ENCODE measurements around the gene MTMR1. TPM values are rescaled to one million over a fixed set of nuclear protein-coding genes. Genes with fewer than 3 reads are reported as not detected.

Gene MTMR1
- total RNA-seq (2014; rRNA removed; shearing (Covaris generic); ENCODE audit: low replicate concordance) = 23.0 and 33.2 TPM in 2 replicates

DNA sequence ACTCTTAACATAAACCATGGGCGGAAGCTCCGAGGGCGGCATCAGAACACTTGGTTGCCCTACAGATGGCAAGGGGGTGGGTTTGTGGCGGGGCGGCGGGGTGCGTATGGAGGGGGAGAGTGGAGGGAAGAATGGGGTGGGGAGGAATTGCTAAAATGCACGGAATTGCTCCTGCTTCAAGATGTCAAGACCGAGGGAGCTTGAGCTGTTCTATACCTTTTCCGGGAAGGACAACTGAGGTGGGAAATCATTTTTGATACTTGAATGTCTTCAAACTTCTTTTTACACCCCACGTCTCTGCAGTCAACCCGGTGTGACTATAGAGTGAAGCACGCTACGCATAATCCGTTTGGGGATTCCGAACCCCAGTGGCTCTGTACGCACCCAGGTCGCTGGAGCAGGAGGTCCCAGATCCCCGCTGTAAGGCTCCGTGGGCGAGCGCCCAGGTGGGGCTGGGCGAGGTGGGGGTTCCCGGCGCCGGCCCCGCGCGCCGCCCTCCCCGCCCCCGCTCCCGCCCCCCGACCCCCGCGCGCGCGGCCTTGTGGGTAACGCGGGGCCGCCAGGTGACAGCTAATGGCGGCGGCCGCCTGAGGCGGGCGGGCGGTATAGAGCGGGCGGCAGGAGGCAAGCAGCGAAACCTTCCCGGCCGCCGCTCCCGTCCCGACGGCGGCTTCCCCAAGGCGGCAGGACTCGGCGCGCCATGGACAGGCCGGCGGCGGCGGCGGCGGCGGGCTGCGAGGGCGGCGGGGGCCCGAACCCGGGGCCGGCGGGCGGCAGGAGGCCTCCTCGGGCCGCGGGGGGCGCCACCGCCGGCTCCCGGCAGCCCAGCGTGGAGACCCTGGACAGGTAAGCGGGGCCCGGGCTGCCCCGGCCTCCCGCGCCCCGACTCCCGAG, at the start of gene MTMR1:
MTMR1 (plus strand) TSS at position 566 of the 894 bp plus-strand sequence; CDS start at position 701, 135 bp downstream.
- Histone ChIP-seq H3K27me3 (ENCODE audit: low read length) (no peaks in the 10 kb centered on the region), H3K4me3 (ENCODE audit: low read length) (peak within 1 kb of the TSS; percentile 71), H3K4me1 (ENCODE audit: low read length) (peaks cover 42% of the 10 kb centered on the region), H3K36me3 (ENCODE audit: insufficient read depth, low read length) (no peaks in the 10 kb centered on the region), H3K9ac (ENCODE audit: low read length) (peak within 1 kb of the TSS; percentile 79), H2AFZ (ENCODE audit: low read length) (no peak within 1 kb of the TSS), H3K4me2 (ENCODE audit: low read depth, low read length, poor library complexity, severe bottlenecking) (peak within 1 kb of the TSS; percentile 76), H3K79me2 (ENCODE audit: low read length) (peaks cover 42% of the 10 kb centered on the region), H3K9me3 (ENCODE audit: low read length) (no peaks in the 10 kb centered on the region), H3K9me2 (replicated peaks; ENCODE audit: insufficient read depth, low read length) (no peaks in the 10 kb centered on the region), H3K27ac (ENCODE audit: low read length) (peak within 1 kb of the TSS; percentile 94), H4K20me1 (ENCODE audit: insufficient read depth, low read depth, low read length) (peaks cover 6% of the 10 kb centered on the region; the same call in 1 of the 2 replicates)
- DNase-seq = peak; percentile 74

- no peak overlapping the region for H3K27ac ChIP-seq (ENCODE audit: low read length)
- H3K9me3 ChIP-seq (ENCODE audit: low read length) = no peaks in the 10 kb centered on the region
- no peaks in the 10 kb centered on the region for H3K36me3 ChIP-seq (ENCODE audit: insufficient read depth, low read length)
- H3K79me2 ChIP-seq (ENCODE audit: low read length) = no peaks in the 10 kb centered on the region
- no peak overlapping the region for H3K9ac ChIP-seq (ENCODE audit: low read length)
- no peaks in the 10 kb centered on the region for H3K9me2 ChIP-seq (replicated peaks; ENCODE audit: insufficient read depth, low read length)
- H4K20me1 ChIP-seq (ENCODE audit: insufficient read depth, low read depth, low read length) = no peaks in the 10 kb centered on the region
- peaks cover 12% of the 10 kb centered on the region for H3K4me1 ChIP-seq (ENCODE audit: low read length)
- no peak for DNase-seq
- H3K4me3 ChIP-seq (ENCODE audit: low read length) = no peak overlapping the region
- H2AFZ ChIP-seq (ENCODE audit: low read length) = no peak overlapping the region
- H3K4me2 ChIP-seq (ENCODE audit: low read depth, low read length, poor library complexity, severe bottlenecking) = no peak overlapping the region
- H3K27me3 ChIP-seq (ENCODE audit: low read length) = no peaks in the 10 kb centered on the region
Observed at GRCh38 chrX:150643958-150644357, 49.2 kb upstream of the MTMR1 start.

DNA sequence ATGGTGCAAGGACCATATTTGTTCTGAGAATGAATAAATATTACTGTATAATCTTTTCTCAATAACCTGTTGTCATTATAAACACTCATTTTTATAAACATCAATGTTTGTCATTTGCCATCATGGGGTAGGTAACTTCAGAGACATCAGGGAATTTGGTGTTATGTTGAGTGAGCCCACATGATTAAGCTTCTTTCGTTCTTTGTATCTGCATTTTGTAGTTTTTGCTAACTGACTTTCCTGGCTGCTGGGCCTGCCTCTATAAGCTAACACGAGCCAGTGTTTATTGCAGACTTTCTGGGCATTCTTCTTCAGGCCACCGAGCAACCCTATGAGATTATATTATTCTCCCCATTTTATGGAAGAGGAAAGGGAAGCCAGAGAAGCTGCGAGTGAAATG, 48.8 kb upstream of the MTMR1 start:
- H3K9ac ChIP-seq (ENCODE audit: low read length) = no peak overlapping the region
- H3K4me1 ChIP-seq (ENCODE audit: low read length) = peaks cover 12% of the 10 kb centered on the region
- no peaks in the 10 kb centered on the region for H4K20me1 ChIP-seq (ENCODE audit: insufficient read depth, low read depth, low read length)
- no peak overlapping the region for H3K4me3 ChIP-seq (ENCODE audit: low read length)
- DNase-seq = no peak
- no peaks in the 10 kb centered on the region for H3K9me3 ChIP-seq (ENCODE audit: low read length)
- H3K9me2 ChIP-seq (replicated peaks; ENCODE audit: insufficient read depth, low read length) = no peaks in the 10 kb centered on the region
- no peaks in the 10 kb centered on the region for H3K79me2 ChIP-seq (ENCODE audit: low read length)
- no peaks in the 10 kb centered on the region for H3K36me3 ChIP-seq (ENCODE audit: insufficient read depth, low read length)
- H2AFZ ChIP-seq (ENCODE audit: low read length) = no peak overlapping the region
- no peak overlapping the region for H3K4me2 ChIP-seq (ENCODE audit: low read depth, low read length, poor library complexity, severe bottlenecking)
- no peak overlapping the region for H3K27ac ChIP-seq (ENCODE audit: low read length)
- no peaks in the 10 kb centered on the region for H3K27me3 ChIP-seq (ENCODE audit: low read length)

DNA sequence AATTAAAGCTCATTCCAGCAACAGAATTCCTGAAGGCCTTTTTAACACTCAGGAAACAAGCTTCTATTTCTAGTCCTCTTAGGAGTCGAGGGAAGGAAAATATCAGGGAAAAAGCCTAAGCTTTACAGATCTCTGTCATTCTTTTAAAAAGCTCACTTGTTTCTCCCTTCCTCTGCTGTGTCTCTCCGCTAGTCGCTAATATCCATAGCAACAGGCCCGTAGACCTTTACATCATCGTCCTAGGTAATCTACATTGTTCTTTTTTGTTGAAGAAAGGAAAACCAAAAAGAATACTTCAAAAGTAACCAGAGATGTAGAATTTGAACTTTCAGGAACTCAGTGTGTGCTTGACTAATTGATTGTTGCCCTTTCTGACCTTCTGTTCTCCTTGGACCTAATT, 45.9 kb upstream of the MTMR1 start:
- H3K9me2 ChIP-seq (replicated peaks; ENCODE audit: insufficient read depth, low read length) = no peaks in the 10 kb centered on the region
- H3K36me3 ChIP-seq (ENCODE audit: insufficient read depth, low read length) = no peaks in the 10 kb centered on the region
- H3K4me1 ChIP-seq (ENCODE audit: low read length) = 0 out of 2 replicates have a peak, but pooled peaks cover 4% of the 10 kb centered on the region
- no peak overlapping the region for H3K4me2 ChIP-seq (ENCODE audit: low read depth, low read length, poor library complexity, severe bottlenecking)
- no peak overlapping the region for H3K9ac ChIP-seq (ENCODE audit: low read length)
- no peaks in the 10 kb centered on the region for H3K9me3 ChIP-seq (ENCODE audit: low read length)
- H3K4me3 ChIP-seq (ENCODE audit: low read length) = no peak overlapping the region
- H3K27me3 ChIP-seq (ENCODE audit: low read length) = no peaks in the 10 kb centered on the region
- DNase-seq = no peak
- H4K20me1 ChIP-seq (ENCODE audit: insufficient read depth, low read depth, low read length) = no peaks in the 10 kb centered on the region
- no peak overlapping the region for H2AFZ ChIP-seq (ENCODE audit: low read length)
- no peaks in the 10 kb centered on the region for H3K79me2 ChIP-seq (ENCODE audit: low read length)
- H3K27ac ChIP-seq (ENCODE audit: low read length) = no peak overlapping the region

DNA sequence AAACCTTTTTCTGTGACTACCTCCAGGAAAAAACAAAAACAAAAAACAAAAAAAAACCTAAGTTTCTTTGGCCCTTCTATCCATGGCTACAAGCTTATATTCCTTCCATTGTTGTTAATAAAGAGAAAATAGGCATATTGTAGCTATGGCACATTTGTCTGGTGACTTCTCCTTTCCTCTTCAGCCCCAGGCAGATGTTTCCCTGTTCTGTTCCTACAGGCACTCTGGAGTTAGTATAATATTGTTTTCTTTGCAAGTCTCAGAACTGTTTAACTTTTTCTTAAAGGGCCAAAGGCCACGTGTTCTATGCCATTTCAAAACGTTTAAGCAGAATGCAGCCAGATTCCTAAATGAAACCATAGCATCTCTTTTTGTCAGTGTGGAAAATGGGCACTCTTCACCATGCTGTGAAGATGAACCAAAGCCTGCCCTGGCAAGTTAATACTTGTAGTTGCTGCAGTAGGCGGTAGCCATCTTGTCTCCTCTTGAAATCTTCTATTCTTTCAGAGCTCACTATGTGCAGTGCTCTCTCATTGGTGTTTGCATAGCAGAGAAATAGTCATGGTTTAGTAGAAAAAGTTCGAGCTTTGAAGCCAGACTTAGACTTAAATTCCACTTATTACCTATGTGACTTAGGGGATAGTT, 44.8 kb upstream of the MTMR1 start:
- Histone ChIP-seq H4K20me1 (ENCODE audit: insufficient read depth, low read depth, low read length) (no peaks in the 10 kb centered on the region), H3K9me3 (ENCODE audit: low read length) (no peaks in the 10 kb centered on the region), H3K79me2 (ENCODE audit: low read length) (no peaks in the 10 kb centered on the region), H3K27ac (ENCODE audit: low read length) (no peak overlapping the region), H3K4me2 (ENCODE audit: low read depth, low read length, poor library complexity, severe bottlenecking) (no peak overlapping the region), H3K27me3 (ENCODE audit: low read length) (no peaks in the 10 kb centered on the region), H2AFZ (ENCODE audit: low read length) (peak overlapping the region; percentile 37; the same call in 1 of the 2 replicates), H3K4me3 (ENCODE audit: low read length) (no peak overlapping the region), H3K9me2 (replicated peaks; ENCODE audit: insufficient read depth, low read length) (no peaks in the 10 kb centered on the region), H3K9ac (ENCODE audit: low read length) (no peak overlapping the region), H3K4me1 (ENCODE audit: low read length) (0 out of 2 replicates have a peak, but pooled peaks cover 4% of the 10 kb centered on the region), H3K36me3 (ENCODE audit: insufficient read depth, low read length) (no peaks in the 10 kb centered on the region)
- no peak for DNase-seq

DNA sequence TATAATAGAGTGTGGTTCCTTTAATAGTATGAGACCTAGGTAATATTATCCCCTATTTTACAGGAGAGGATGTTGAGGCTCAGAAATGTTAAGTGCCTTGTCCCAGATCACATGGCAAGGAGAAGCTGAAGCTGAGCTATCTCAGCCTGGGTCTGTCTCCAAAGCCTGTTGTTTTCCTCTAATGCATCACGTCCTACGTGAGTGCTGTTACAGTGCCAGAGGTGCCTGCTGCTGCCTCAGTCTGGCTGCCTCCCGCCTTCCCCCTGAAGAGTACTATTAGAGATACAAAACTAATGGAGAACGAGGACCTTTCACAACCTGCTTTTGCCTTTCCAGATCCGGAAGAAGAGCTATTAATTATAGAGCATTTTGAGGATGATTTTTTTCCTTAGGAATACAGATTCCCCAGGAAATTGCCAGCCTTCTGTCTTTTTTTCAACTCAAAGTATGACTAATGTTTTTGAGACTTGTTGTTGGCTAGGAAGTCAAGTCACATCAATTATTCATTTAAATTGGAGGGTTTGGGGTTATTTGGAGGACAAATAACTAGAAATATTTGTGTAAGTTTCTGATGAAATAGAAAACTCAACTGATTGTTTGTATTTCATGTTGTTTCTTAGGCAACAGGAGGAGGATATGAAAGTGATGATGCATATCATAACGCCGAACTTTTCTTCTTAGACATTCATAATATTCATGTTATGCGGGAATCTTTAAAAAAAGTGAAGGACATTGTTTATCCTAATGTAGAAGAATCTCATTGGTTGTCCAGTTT, 43.9 kb upstream of the MTMR1 start:
- Histone ChIP-seq H3K27me3 (ENCODE audit: low read length) (no peaks in the 10 kb centered on the region), H4K20me1 (ENCODE audit: insufficient read depth, low read depth, low read length) (no peaks in the 10 kb centered on the region), H3K36me3 (ENCODE audit: insufficient read depth, low read length) (no peaks in the 10 kb centered on the region), H3K4me2 (ENCODE audit: low read depth, low read length, poor library complexity, severe bottlenecking) (no peak overlapping the region), H3K9me2 (replicated peaks; ENCODE audit: insufficient read depth, low read length) (no peaks in the 10 kb centered on the region), H3K4me1 (ENCODE audit: low read length) (0 out of 2 replicates have a peak, but pooled peaks cover 4% of the 10 kb centered on the region), H3K9me3 (ENCODE audit: low read length) (no peaks in the 10 kb centered on the region), H3K27ac (ENCODE audit: low read length) (no peak overlapping the region), H3K4me3 (ENCODE audit: low read length) (no peak overlapping the region), H3K79me2 (ENCODE audit: low read length) (no peaks in the 10 kb centered on the region), H3K9ac (ENCODE audit: low read length) (no peak overlapping the region), H2AFZ (ENCODE audit: low read length) (no peak overlapping the region)
- DNase-seq = no peak

GRCh38 chrX:150651906-150652305, 41.3 kb upstream of the MTMR1 start:
- Histone ChIP-seq H3K79me2 (ENCODE audit: low read length) (no peaks in the 10 kb centered on the region), H3K9me2 (replicated peaks; ENCODE audit: insufficient read depth, low read length) (no peaks in the 10 kb centered on the region), H2AFZ (ENCODE audit: low read length) (no peak overlapping the region), H3K9ac (ENCODE audit: low read length) (no peak overlapping the region), H3K4me2 (ENCODE audit: low read depth, low read length, poor library complexity, severe bottlenecking) (no peak overlapping the region), H3K27ac (ENCODE audit: low read length) (no peak overlapping the region), H4K20me1 (ENCODE audit: insufficient read depth, low read depth, low read length) (no peaks in the 10 kb centered on the region), H3K36me3 (ENCODE audit: insufficient read depth, low read length) (no peaks in the 10 kb centered on the region), H3K4me3 (ENCODE audit: low read length) (no peak overlapping the region), H3K4me1 (ENCODE audit: low read length) (no peaks in the 10 kb centered on the region), H3K27me3 (ENCODE audit: low read length) (no peaks in the 10 kb centered on the region), H3K9me3 (ENCODE audit: low read length) (no peaks in the 10 kb centered on the region)
- DNase-seq = no peak

DNA sequence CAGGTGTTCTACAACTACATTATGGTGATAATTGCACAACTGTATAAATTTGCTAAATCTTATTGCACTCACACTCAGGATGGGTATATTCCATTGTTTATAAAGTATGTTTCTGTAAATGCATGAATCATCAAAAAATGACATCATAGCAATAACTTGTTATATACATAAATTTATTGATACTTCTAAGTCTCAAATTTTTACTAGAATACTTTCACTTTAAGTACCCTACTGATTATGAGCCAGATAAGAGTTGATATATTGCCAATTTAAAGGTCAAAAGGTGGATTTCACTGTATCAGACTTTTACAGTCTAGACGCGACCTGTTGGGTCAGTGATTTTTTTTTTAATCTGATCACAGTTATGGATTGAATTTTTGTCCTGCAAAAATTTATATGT, 37.4 kb upstream of the MTMR1 start:
- no peaks in the 10 kb centered on the region for H3K27me3 ChIP-seq (ENCODE audit: low read length)
- H3K9me3 ChIP-seq (ENCODE audit: low read length) = no peaks in the 10 kb centered on the region
- H3K4me3 ChIP-seq (ENCODE audit: low read length) = no peak overlapping the region
- no peaks in the 10 kb centered on the region for H4K20me1 ChIP-seq (ENCODE audit: insufficient read depth, low read depth, low read length)
- no peak overlapping the region for H3K4me2 ChIP-seq (ENCODE audit: low read depth, low read length, poor library complexity, severe bottlenecking)
- H3K9ac ChIP-seq (ENCODE audit: low read length) = no peak overlapping the region
- no peak for DNase-seq
- H3K4me1 ChIP-seq (ENCODE audit: low read length) = no peaks in the 10 kb centered on the region
- H3K27ac ChIP-seq (ENCODE audit: low read length) = no peak overlapping the region
- H2AFZ ChIP-seq (ENCODE audit: low read length) = no peak overlapping the region
- no peaks in the 10 kb centered on the region for H3K36me3 ChIP-seq (ENCODE audit: insufficient read depth, low read length)
- H3K9me2 ChIP-seq (replicated peaks; ENCODE audit: insufficient read depth, low read length) = no peaks in the 10 kb centered on the region
- H3K79me2 ChIP-seq (ENCODE audit: low read length) = no peaks in the 10 kb centered on the region
